Peyer's patch (tissue), 4 donors: ENCODE data around the gene NEDD4L.

ENCODE experiments used
- POLR2A ChIP-seq, 2 donors: fragments of 450-650 bp; IDR thresholded peaks; one replicate each; pipeline ENCODE4 v1.5.1; 2017; ENCODE audit warnings: antibody characterized with exemption in 2 of 2, mild to moderate bottlenecking in 2 of 2, moderate library complexity in 2 of 2
- TF ChIP-seq, protein P1 (sequence below), 6 experiments: fragments of 450-650 bp in 4 of 6; fragments of 200-600 bp in 2 of 6; sonication (generic) in 1 of 6; IDR thresholded peaks; one replicate each; pipeline ENCODE4 v1.5.1; 2017 to 2019; ENCODE audit warnings: antibody characterized with exemption in 6 of 6, mild to moderate bottlenecking in 3 of 6, moderate library complexity in 1 of 6

DNA sequence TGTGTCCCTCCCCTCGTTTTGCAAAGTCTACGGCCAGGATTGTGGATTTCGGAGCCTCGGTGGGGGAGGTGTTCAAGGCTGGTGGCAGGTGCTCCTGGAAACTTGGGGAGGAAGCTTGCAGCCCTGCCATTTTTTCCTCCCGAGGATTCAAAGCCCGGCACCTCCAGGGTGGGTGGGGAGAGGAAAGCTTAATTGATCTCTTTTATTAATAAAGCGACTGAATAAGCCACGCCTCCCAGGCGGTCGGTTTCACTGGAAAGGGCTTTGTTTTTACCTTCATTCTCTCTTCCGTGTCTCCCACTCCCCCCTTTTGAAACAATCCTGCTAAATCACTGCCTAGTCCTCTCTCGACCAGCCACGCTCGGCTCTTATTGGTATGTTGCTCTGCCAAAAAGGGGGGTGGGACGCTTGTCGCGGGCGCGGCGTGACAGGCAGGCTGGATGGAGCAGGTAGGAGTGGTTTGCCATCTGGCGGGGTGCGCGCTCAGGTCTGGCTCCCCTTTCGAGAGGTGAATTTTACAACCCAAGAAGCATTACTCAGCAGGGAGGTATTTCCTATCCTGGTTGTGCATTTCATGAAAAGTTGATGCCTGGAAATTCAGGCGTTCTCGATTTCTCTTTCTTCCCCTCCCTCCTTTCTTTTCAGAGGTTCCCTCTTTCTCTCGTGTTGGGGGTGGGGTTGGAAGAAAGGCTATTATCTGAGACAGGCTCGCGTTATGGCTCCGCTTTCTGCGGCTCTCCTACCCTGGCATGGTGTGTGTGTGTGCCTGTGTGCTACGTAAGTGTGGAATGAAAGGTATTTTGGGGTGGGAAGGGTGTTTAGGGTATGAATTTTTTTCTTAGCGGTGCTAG, 1.4 kb downstream of the NEDD4L start:
- TF ChIP-seq POLR2A (IDR thresholded peaks at IDR 0.05): peak in 1 of 2 donors; percentile 61
- TF ChIP-seq, protein P1, sequence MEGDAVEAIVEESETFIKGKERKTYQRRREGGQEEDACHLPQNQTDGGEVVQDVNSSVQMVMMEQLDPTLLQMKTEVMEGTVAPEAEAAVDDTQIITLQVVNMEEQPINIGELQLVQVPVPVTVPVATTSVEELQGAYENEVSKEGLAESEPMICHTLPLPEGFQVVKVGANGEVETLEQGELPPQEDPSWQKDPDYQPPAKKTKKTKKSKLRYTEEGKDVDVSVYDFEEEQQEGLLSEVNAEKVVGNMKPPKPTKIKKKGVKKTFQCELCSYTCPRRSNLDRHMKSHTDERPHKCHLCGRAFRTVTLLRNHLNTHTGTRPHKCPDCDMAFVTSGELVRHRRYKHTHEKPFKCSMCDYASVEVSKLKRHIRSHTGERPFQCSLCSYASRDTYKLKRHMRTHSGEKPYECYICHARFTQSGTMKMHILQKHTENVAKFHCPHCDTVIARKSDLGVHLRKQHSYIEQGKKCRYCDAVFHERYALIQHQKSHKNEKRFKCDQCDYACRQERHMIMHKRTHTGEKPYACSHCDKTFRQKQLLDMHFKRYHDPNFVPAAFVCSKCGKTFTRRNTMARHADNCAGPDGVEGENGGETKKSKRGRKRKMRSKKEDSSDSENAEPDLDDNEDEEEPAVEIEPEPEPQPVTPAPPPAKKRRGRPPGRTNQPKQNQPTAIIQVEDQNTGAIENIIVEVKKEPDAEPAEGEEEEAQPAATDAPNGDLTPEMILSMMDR (IDR thresholded peaks at IDR 0.05): peak in 1 of 6 experiments; percentile 27
